ENCODE data around the gene PRSS48. TPM values are rescaled to one million over a fixed set of nuclear protein-coding genes. Genes with fewer than 3 reads are reported as not detected.

Gene PRSS48
- total and polyA plus RNA-seq, 2 of the 4 experiments (the other 2 are of a cell fraction): not detected

GRCh38 chr4:151329217-151330007, 52.5 kb downstream of the PRSS48 start:
- Histone ChIP-seq H3K4me3 (ENCODE audit: insufficient read depth, low read depth, low read length) (no peak overlapping the region), H3K9me3 (ENCODE audit: control insufficient read depth, insufficient read depth, low read length) (no peaks in the 10 kb centered on the region), H3K9ac (ENCODE audit: low read depth, low read length) (no peak overlapping the region), H4K20me1 (ENCODE audit: insufficient read depth, low read length) (no peaks in the 10 kb centered on the region), H3K56ac (ENCODE audit: extremely low read depth, insufficient read depth, low read length) (no peak overlapping the region), H4K8ac (ENCODE audit: low read depth in 2 of 2, low read length in 2 of 2) (no peak overlapping the region), H3K4ac (ENCODE audit: low read depth, low read length) (no peak overlapping the region), H3K79me1 (ENCODE audit: low read depth in 1 of 2, low read length in 2 of 2) (0 out of 4 replicates have a peak, but pooled peaks cover 0 to 3% of the 10 kb centered on the region in 2 experiments), H3K27me3 (ENCODE audit: control insufficient read depth, insufficient read depth, low read length) (peaks cover 3% of the 10 kb centered on the region; the same call in 1 of the 2 replicates), H2BK5ac (ENCODE audit: low read depth, low read length, poor library complexity, severe bottlenecking) (no peak overlapping the region), H2AK9ac (replicated peaks; ENCODE audit: low read depth, low read length, poor library complexity) (no peak overlapping the region), H2BK20ac (ENCODE audit: low read depth, low read length) (no peak overlapping the region), H3K36me3 (ENCODE audit: control insufficient read depth, insufficient read depth, low read length) (no peaks in the 10 kb centered on the region), H3K14ac (replicated peaks; ENCODE audit: low read depth, low read length) (no peak overlapping the region), H4K5ac (ENCODE audit: low read depth, low read length) (no peak overlapping the region), H3K27ac (ENCODE audit: insufficient read depth, low read length) (no peak overlapping the region), H2BK120ac (ENCODE audit: low read depth, low read length) (no peak overlapping the region), H3K9me1 (ENCODE audit: insufficient read depth, low read length) (no peaks in the 10 kb centered on the region), H4K91ac (ENCODE audit: insufficient read depth, low read depth, low read length) (no peak overlapping the region), H3K4me2 (ENCODE audit: low read depth, low read length) (no peak overlapping the region), H2BK15ac (ENCODE audit: low read depth, low read length) (no peak overlapping the region), H3K18ac (ENCODE audit: low read depth, low read length) (no peak overlapping the region), H3K23ac (ENCODE audit: low read depth, low read length) (no peak overlapping the region), H3K4me1 (ENCODE audit: control insufficient read depth, insufficient read depth, low read length) (peaks cover 2% of the 10 kb centered on the region; the same call in 1 of the 2 replicates), H2AFZ (replicated peaks; ENCODE audit: low read length, poor library complexity) (no peak overlapping the region), H2AK5ac (ENCODE audit: low read depth, low read length) (no peak overlapping the region)
- ChIA-PET CTCF (interaction anchor here (0.6 kb wide), 1 partner anchor 565 kb away, joined by 4 read pairs; no protein-coding TSS in a partner anchor), POLR2A (ENCODE audit: unreplicated experiment) (no interaction called here)
- in situ Hi-C loops (cut with MboI; ENCODE audit: low sequenced_read_pairs): no loop called here
- intact Hi-C loops (cut with micrococcal nuclease): loop anchor here (10.0 kb wide), 1 partner anchor 155 kb away; no protein-coding TSS in a partner anchor
- dilution Hi-C loops (cut with HindIII; ENCODE audit: low sequenced_read_pairs, unreplicated experiment): no loop called here
- ATAC-seq (ENCODE audit: low read depth) (no peak), DNase-seq (peak; percentile 40)
- BruUV-seq (replicated peaks): no TSS peak
- no CpG with 5 or more reads among the region's 4 CpGs for whole genome bisulfite sequencing, 2 experiments (ENCODE audit: extremely low coverage in 2 of 2, insufficient read length in 1 of 2)
- TF ChIP-seq USF2 (IDR thresholded peaks at IDR 0.05; ENCODE audit: low read depth, low read length) (no peak), MAZ (IDR thresholded peaks at IDR 0.05; ENCODE audit: borderline replicate concordance, low read depth, low read length) (no peak), MXI1 (IDR thresholded peaks at IDR 0.05; ENCODE audit: borderline replicate concordance, low read depth, low read length) (no peak), RCOR1 (IDR thresholded peaks at IDR 0.05; ENCODE audit: insufficient replicate concordance, low read length) (no peak), RFX5 (IDR thresholded peaks at IDR 0.05; ENCODE audit: low read depth, low read length) (no peak), ELK1 (IDR thresholded peaks at IDR 0.05; ENCODE audit: borderline replicate concordance, low read depth, low read length) (no peak), SMC3 (IDR thresholded peaks at IDR 0.05; ENCODE audit: low read depth, low read length) (no peak), BHLHE40 (IDR thresholded peaks at IDR 0.05; ENCODE audit: low read depth, low read length) (no peak), CEBPB (IDR thresholded peaks at IDR 0.05; ENCODE audit: low read depth, low read length) (no peak), FOS (IDR thresholded peaks at IDR 0.05; ENCODE audit: low read depth, low read length) (no peak), POLR2A (IDR thresholded peaks at IDR 0.05; ENCODE audit: low read depth, low read length) (no peak), CTCF (conservative IDR thresholded peaks at IDR 0.05; ENCODE audit: low read depth, low read length) (no peak), CHD1 (IDR thresholded peaks at IDR 0.05; ENCODE audit: low read depth, low read length) (no peak), MAFK (IDR thresholded peaks at IDR 0.05; ENCODE audit: low read depth, low read length) (no peak), NFE2L2 (IDR thresholded peaks at IDR 0.05; ENCODE audit: low read depth, low read length) (no peak)

All from IMR-90 (cell line).